H1 (cell line): ENCODE measurements around the gene KIAA0586. TPM values are rescaled to one million over a fixed set of nuclear protein-coding genes. Genes with fewer than 3 reads are reported as not detected.

Source experiments
- CTCF ChIA-PET: fragments of 300-600 bp; sonication (Branson Sonifier 250); formaldehyde crosslinking; loops from one replicate; lab custom pipeline; 2021; ENCODE audit not compliant: partially characterized antibody; lab: Charles Lee
- POLR2A ChIA-PET: fragments of 300-600 bp; sonication (Branson Sonifier 250); formaldehyde crosslinking; loops from one replicate; lab custom pipeline; 2021; ENCODE audit warnings: inconsistent platforms; ENCODE audit not compliant: partially characterized antibody; lab: Charles Lee
- DNase-seq, 2 experiments: peaks; one replicate each; pipeline versions ENCODE4 v3.0.0 to v3.0.0-alpha.2; 2010 to 2022; ENCODE audit warnings: low spot score in 2 of 2, low read depth in 1 of 2, mixed read lengths in 1 of 2
- FAIRE-seq: peaks from 2 replicates; lab custom pipeline; 2011; peaks lifted over from hg19 to GRCh38; lab: Jason Lieb, UNC
- H2AFZ ChIP-seq: 2 replicates; pipeline ENCODE4 v1.8.1; 2012; ENCODE audit warnings: low read length, inconsistent platforms
- H2AK5ac ChIP-seq: 2 replicates; pipeline ENCODE4 v1.6.1; 2013; ENCODE audit warnings: low read depth, low read length
- H2BK120ac ChIP-seq: replicated peaks from 2 replicates; pipeline ENCODE3; 2013; ENCODE audit warnings: low read depth, low read length, inconsistent platforms
- H2BK12ac ChIP-seq: 2 replicates; pipeline ENCODE4 v1.6.1; 2013; ENCODE audit warnings: low read depth, low read length
- H2BK15ac ChIP-seq: 2 replicates; pipeline ENCODE4 v1.6.1; 2013; ENCODE audit warnings: low read length
- H2BK20ac ChIP-seq: 2 replicates; pipeline ENCODE4 v1.6.1; 2013; ENCODE audit warnings: low read length
- H2BK5ac ChIP-seq: 2 replicates; pipeline ENCODE4 v1.6.1; 2013; ENCODE audit warnings: low read depth, low read length
- H3K14ac ChIP-seq: 2 replicates; pipeline ENCODE4 v1.6.1; 2013; ENCODE audit warnings: inconsistent platforms; ENCODE audit not compliant: insufficient read length
- H3K18ac ChIP-seq: 2 replicates; pipeline ENCODE4 v1.6.1; 2013; ENCODE audit warnings: low read length; ENCODE audit errors: extremely low read depth
- H3K23ac ChIP-seq: 2 replicates; pipeline ENCODE4 v1.6.1; 2013; ENCODE audit warnings: inconsistent platforms; ENCODE audit not compliant: insufficient read length
- H3K23me2 ChIP-seq: 2 replicates; pipeline ENCODE4 v1.6.1; 2013; ENCODE audit warnings: low read depth, low read length
- H3K27ac ChIP-seq: 2 replicates; pipeline ENCODE4 v1.6.1; 2011; ENCODE audit warnings: low read depth, low read length, inconsistent platforms
- H3K27me3 ChIP-seq, 4 experiments: replicated peaks in 1 of 4; 1 replicate in 1 of 4; 2 replicates in 3 of 4; pipeline versions ENCODE4 v1.6.1 to v1.8.1; 2011 to 2013; ENCODE audit warnings: low read length in 3 of 4, mild to moderate bottlenecking in 3 of 4, inconsistent platforms in 2 of 4, mixed read lengths in 2 of 4, moderate library complexity in 1 of 4; ENCODE audit not compliant: control insufficient read depth in 3 of 4, insufficient read depth in 3 of 4; ENCODE audit errors: extremely low read depth in 1 of 4
- H3K36me3 ChIP-seq, 4 experiments: 2 replicates each; pipeline versions ENCODE4 v1.6.1 to v1.8.1; 2011 to 2013; ENCODE audit warnings: mild to moderate bottlenecking in 4 of 4, low read length in 3 of 4, moderate library complexity in 2 of 4, control low read depth in 1 of 4, inconsistent platforms in 1 of 4; ENCODE audit not compliant: insufficient read depth in 4 of 4, control insufficient read depth in 2 of 4
- H3K4ac ChIP-seq: replicated peaks from 2 replicates; pipeline ENCODE3; 2013; ENCODE audit warnings: low read length, low read depth, mixed read lengths, inconsistent platforms; ENCODE audit not compliant: insufficient read length
- H3K4me1 ChIP-seq, 4 experiments: replicated peaks in 1 of 4; 1 replicate in 1 of 4; 2 replicates in 3 of 4; pipeline versions ENCODE4 v1.6.1 to v1.8.1; 2011 to 2013; ENCODE audit warnings: low read length in 3 of 4, inconsistent platforms in 2 of 4, mixed read lengths in 1 of 4; ENCODE audit not compliant: insufficient read depth in 4 of 4, control insufficient read depth in 3 of 4
- H3K4me2 ChIP-seq, 2 experiments: 2 replicates each; pipeline versions ENCODE4 v1.6.1 to v1.8.1; 2011 to 2013; ENCODE audit warnings: low read depth in 2 of 2, low read length in 2 of 2, control low read depth in 1 of 2, inconsistent platforms in 1 of 2, mild to moderate bottlenecking in 1 of 2; ENCODE audit not compliant: insufficient read depth in 1 of 2
- H3K4me3 ChIP-seq, 4 experiments: fragments of 200-600, 300-600 bp in 1 of 4; sonication (generic), shearing (Covaris generic), sonication (Bioruptor Twin) in 1 of 4; 2 replicates each; pipeline versions ENCODE4 v1.5.1 to v1.8.1; 2011 to 2016; ENCODE audit warnings: low read length in 4 of 4, low read depth in 3 of 4, control low read depth in 2 of 4, inconsistent platforms in 2 of 4, mild to moderate bottlenecking in 2 of 4, mixed read lengths in 1 of 4, moderate library complexity in 1 of 4; ENCODE audit not compliant: insufficient read depth in 2 of 4; ENCODE audit errors: extremely low read depth in 1 of 4
- H3K56ac ChIP-seq: replicated peaks from 2 replicates; pipeline ENCODE3; 2013; ENCODE audit warnings: low read depth, mild to moderate bottlenecking, mixed read lengths, low read length, inconsistent platforms; ENCODE audit not compliant: insufficient read length
- H3K79me1 ChIP-seq: 2 replicates; pipeline ENCODE4 v1.6.1; 2013; ENCODE audit warnings: low read depth, low read length, control low read depth
- H3K79me2 ChIP-seq, 2 experiments: 2 replicates each; pipeline versions ENCODE4 v1.6.1 to v1.8.1; 2012 to 2013; ENCODE audit warnings: low read length in 2 of 2, mild to moderate bottlenecking in 2 of 2, inconsistent platforms in 1 of 2; ENCODE audit not compliant: insufficient read depth in 2 of 2, control insufficient read depth in 1 of 2
- H3K9ac ChIP-seq, 4 experiments: replicated peaks in 1 of 4; 1 replicate in 1 of 4; 2 replicates in 3 of 4; pipeline versions ENCODE4 v1.6.1 to v1.8.1; 2011 to 2013; ENCODE audit warnings: low read depth in 3 of 4, low read length in 3 of 4, control low read depth in 2 of 4, mild to moderate bottlenecking in 2 of 4, moderate library complexity in 2 of 4, inconsistent platforms in 1 of 4; ENCODE audit errors: extremely low read depth in 1 of 4
- H3K9me3 ChIP-seq, 2 experiments: 2 replicates each; pipeline versions ENCODE4 v1.6.1 to v1.8.1; 2012 to 2013; ENCODE audit warnings: mild to moderate bottlenecking in 2 of 2, moderate library complexity in 2 of 2, control low read depth in 1 of 2, inconsistent platforms in 1 of 2, low read depth in 1 of 2, low read length in 1 of 2, mixed read lengths in 1 of 2; ENCODE audit not compliant: insufficient read depth in 2 of 2
- H4K20me1 ChIP-seq, 2 experiments: replicated peaks in 1 of 2; 2 replicates each; pipeline versions ENCODE3 to v1.8.1; 2011 to 2013; ENCODE audit warnings: inconsistent platforms in 2 of 2, low read length in 2 of 2, mild to moderate bottlenecking in 1 of 2; ENCODE audit not compliant: insufficient read depth in 2 of 2, control insufficient read depth in 1 of 2
- H4K5ac ChIP-seq: 2 replicates; pipeline ENCODE4 v1.6.1; 2013; ENCODE audit warnings: low read length, low read depth, mixed read lengths, inconsistent platforms; ENCODE audit not compliant: insufficient read length
- H4K8ac ChIP-seq: 2 replicates; pipeline ENCODE4 v1.8.0; 2013; ENCODE audit warnings: mild to moderate bottlenecking, moderate library complexity, low read length, inconsistent platforms; ENCODE audit not compliant: insufficient read depth; ENCODE audit errors: extremely low read depth
- H4K91ac ChIP-seq: replicated peaks from 2 replicates; pipeline ENCODE3; 2013; ENCODE audit warnings: low read length, mixed read lengths, inconsistent platforms; ENCODE audit not compliant: insufficient read length
- CBX5 ChIP-seq: fragments of 300-800, 300-1000 bp; sonication (generic); IDR thresholded peaks from 2 replicates; pipeline ENCODE4 v1.7.1; 2016; ENCODE audit warnings: antibody characterized with exemption, low read length, low read depth
- E2F6 ChIP-seq: IDR thresholded peaks from 2 replicates; pipeline ENCODE4 v1.6.1; 2012; ENCODE audit warnings: inconsistent platforms
- EGR1 ChIP-seq: IDR thresholded peaks from 2 replicates; pipeline ENCODE4 v1.6.1; 2011; ENCODE audit warnings: low read depth, low read length, borderline replicate concordance
- EZH2 ChIP-seq: fragments of 200-600 bp; sonication (generic); IDR thresholded peaks from 2 replicates; pipeline ENCODE4 v1.7.1; 2012; ENCODE audit warnings: low read depth, mild to moderate bottlenecking, moderate library complexity, low read length, inconsistent platforms; ENCODE audit not compliant: severe bottlenecking
- GABPA ChIP-seq: IDR thresholded peaks from 2 replicates; pipeline ENCODE4 v1.6.1; 2011; ENCODE audit warnings: mild to moderate bottlenecking, low read length, moderate library complexity, borderline replicate concordance; ENCODE audit not compliant: insufficient read depth
- GTF2F1 ChIP-seq: IDR thresholded peaks from 2 replicates; pipeline ENCODE4 v1.6.1; 2012; ENCODE audit warnings: low read depth, low read length, improper control_type of control experiment, borderline replicate concordance
- JUND ChIP-seq: IDR thresholded peaks from 2 replicates; pipeline ENCODE4 v1.6.1; 2011; ENCODE audit warnings: mild to moderate bottlenecking, improper control_type of control experiment, low read length
- KDM4A ChIP-seq: IDR thresholded peaks from one replicate; pipeline ENCODE4 v1.7.1; 2012; ENCODE audit warnings: low read depth, mild to moderate bottlenecking, moderate library complexity, low read length, inconsistent platforms; ENCODE audit not compliant: severe bottlenecking
- KDM5A ChIP-seq: fragments of 200-600 bp; IDR thresholded peaks from 2 replicates; pipeline ENCODE4 v1.7.1; 2012; ENCODE audit warnings: mild to moderate bottlenecking, low read length, inconsistent platforms, mixed read lengths
- POLR2AphosphoS5 ChIP-seq: IDR thresholded peaks from 2 replicates; pipeline ENCODE4 v1.6.1; 2011; ENCODE audit warnings: low read depth, low read length
- RFX5 ChIP-seq: IDR thresholded peaks from 2 replicates; pipeline ENCODE4 v1.6.1; 2011; ENCODE audit warnings: low read depth, low read length, improper control_type of control experiment, borderline replicate concordance
- SP4 ChIP-seq: IDR thresholded peaks from 2 replicates; pipeline ENCODE4 v1.6.1; 2012; ENCODE audit warnings: low read length, inconsistent platforms
- SRF ChIP-seq: IDR thresholded peaks from 2 replicates; pipeline ENCODE4 v1.6.1; 2011; ENCODE audit warnings: mild to moderate bottlenecking, low read depth, low read length, moderate library complexity
- TCF12 ChIP-seq: IDR thresholded peaks from 2 replicates; pipeline ENCODE4 v1.6.1; 2011; ENCODE audit warnings: low read depth, mild to moderate bottlenecking, low read length
- TEAD4 ChIP-seq: IDR thresholded peaks from 2 replicates; pipeline ENCODE4 v1.6.1; 2012; ENCODE audit warnings: low read depth, low read length, inconsistent platforms, mixed read lengths
- WGBS, 2 experiments: shearing (Covaris generic) in 1 of 2; methylation state at CpG; one replicate each; pipeline versions ENCODE4 v1.1.6 to v1.1.7; 2013 to 2015; ENCODE audit warnings: low lambda C conversion rate in 2 of 2, mixed read lengths in 2 of 2, inconsistent platforms in 1 of 2, low coverage in 1 of 2, missing lambda C conversion rate in 1 of 2; ENCODE audit not compliant: insufficient replicate concordance in 2 of 2, insufficient coverage in 1 of 2, insufficient read length in 1 of 2; ENCODE audit errors: extremely low coverage in 1 of 2, missing lambda C conversion rate in 1 of 2; 5-methylcytosine and 5-hydroxymethylcytosine counted together
- polyA plus RNA-seq, 7 experiments: library from polyadenylated mRNA; depleted of rRNA in 3 of 7; stranded (reverse) in 5 of 7; unstranded in 2 of 7; fragments of >200 nt in 5 of 7; fragments of 200-250 nt in 2 of 7; gene quantifications; 1 replicate in 5 of 7; 2 replicates in 1 of 7; 4 replicates in 1 of 7; pipeline versions ENCODE4 v1.2.1 to v1.2.3, GENCODE V29; 2011 to 2013; ENCODE audit warnings: missing spikeins in 2 of 7, mixed read lengths in 2 of 7
- total RNA-seq: library from RNA; stranded (reverse); fragmentation: NEBNext Ultra II Directional; extraction: Animal tissue kit (Norgen Biotek cat#: 25700); gene quantifications from 2 replicates; pipeline ENCODE4 v1.2.1, GENCODE V29; 2021

Gene KIAA0586
- total and polyA plus RNA-seq, 2 of the 8 experiments (the other 6 are each of a cell fraction or from before 2014, with no cell fraction given): 7.2 to 24.8 TPM

GRCh38 chr14:58535044-58535443 lies 107.5 kb downstream of the KIAA0586 start:
- Histone ChIP-seq H3K79me2 (no peaks in the 10 kb centered on the region), H4K91ac (no peak overlapping the region), H3K23me2 (no peaks in the 10 kb centered on the region), H3K27ac (no peak overlapping the region), H2AK5ac (no peak overlapping the region), H3K4ac (no peak overlapping the region), H2BK15ac (no peak overlapping the region), H3K9me3 (no peaks in the 10 kb centered on the region), H3K27me3 (no peaks in the 10 kb centered on the region), H4K8ac (no peak overlapping the region), H3K9ac (no peak overlapping the region), H3K23ac (no peak overlapping the region), H4K20me1 (no peaks in the 10 kb centered on the region), H3K4me2 (no peak overlapping the region), H3K18ac (no peak overlapping the region), H2AFZ (no peak overlapping the region), H4K5ac (no peak overlapping the region), H2BK12ac (no peak overlapping the region), H3K36me3 (no peaks in the 10 kb centered on the region), H3K14ac (no peak overlapping the region), H2BK20ac (no peak overlapping the region), H2BK5ac (no peak overlapping the region), H3K56ac (no peak overlapping the region), H3K79me1 (no peaks in the 10 kb centered on the region), H3K4me3 (no peak overlapping the region), H2BK120ac (no peak overlapping the region), H3K4me1 (no peaks in the 10 kb centered on the region)
- FAIRE-seq (no peak), DNase-seq (no peak)
- POLR2A ChIA-PET: no interaction called here
- CTCF ChIA-PET: interaction anchor here (0.6 to 1.8 kb wide), 2 partner anchors 33 to 34 kb away, joined by 4 to 5 read pairs; no protein-coding TSS in a partner anchor
- WGBS, 2 experiments: 93% methylated on average over 1 of the region's 1 CpG; no CpG with 5 or more reads in 1 of the 2 experiments
- TF ChIP-seq SRF (no peak), EZH2 (no peak), CBX5 (no peak), KDM5A (no peak), EGR1 (no peak), JUND (no peak), TEAD4 (no peak), SP4 (no peak), RFX5 (no peak), E2F6 (no peak), POLR2AphosphoS5 (no peak), TCF12 (no peak), KDM4A (no peak), GABPA (no peak), GTF2F1 (no peak)
